Heart left ventricle (tissue), 16 donors: ENCODE results near the gene NHLRC2. TPM values are rescaled to one million over a fixed set of nuclear protein-coding genes. Genes with fewer than 3 reads are reported as not detected.
A peak's percentile ranks its signal among the peaks of the same experiment; 100 is the strongest.

Experiments used
- ATAC-seq, 4 donors: fragments of 200-7000 bp; cut with Tn5 transposase; one replicate each; pipeline ENCODE4 v1.9.1; 2020 to 2022; ENCODE audit warnings: moderate library complexity in 4 of 4, mild to moderate bottlenecking in 3 of 4, moderate number of reproducible peaks in 1 of 4
- DNase-seq, 5 donors: peaks; one replicate each; pipeline ENCODE4 v3.0.0-alpha.2; 2020
- H3K27ac ChIP-seq, 12 donors: fragments of 200-600 bp; sonication (generic) in 4 of 12; one replicate each; pipeline versions ENCODE4 v1.5.0 to v1.8.0; 2016 to 2022; ENCODE audit warnings: mild to moderate bottlenecking in 2 of 12
- H3K27me3 ChIP-seq, 9 donors: fragments of 200-600 bp; sonication (generic) in 2 of 9; one replicate each; pipeline versions ENCODE4 v1.5.1 to v1.8.0; 2016 to 2022; ENCODE audit warnings: mild to moderate bottlenecking in 3 of 9
- H3K36me3 ChIP-seq, 9 donors: fragments of 200-600 bp; sonication (generic) in 2 of 9; one replicate each; pipeline versions ENCODE4 v1.5.0 to v1.8.0; 2018 to 2022; ENCODE audit warnings: mild to moderate bottlenecking in 2 of 9
- H3K4me1 ChIP-seq, 12 donors: fragments of 200-600 bp; sonication (generic) in 4 of 12; one replicate each; pipeline versions ENCODE4 v1.5.0 to v1.8.0; 2016 to 2022; ENCODE audit warnings: mild to moderate bottlenecking in 3 of 12
- H3K4me3 ChIP-seq, 12 donors: fragments of 200-600 bp; sonication (generic) in 4 of 12; one replicate each; pipeline versions ENCODE4 v1.5.0 to v1.8.0; 2017 to 2022; ENCODE audit warnings: mild to moderate bottlenecking in 9 of 12, moderate library complexity in 4 of 12
- H3K9me3 ChIP-seq, 12 donors: fragments of 200-600 bp; sonication (generic) in 4 of 12; one replicate each; pipeline versions ENCODE4 v1.5.0 to v1.8.0; 2016 to 2022; ENCODE audit warnings: mild to moderate bottlenecking in 1 of 12
- CTCF ChIP-seq, 12 donors: fragments of 200-600 bp; sonication (generic) in 4 of 12; IDR thresholded peaks; one replicate each; pipeline versions ENCODE4 v1.5.0 to v1.8.0; 2018 to 2022; ENCODE audit warnings: antibody characterized with exemption in 12 of 12, mild to moderate bottlenecking in 5 of 12
- POLR2A ChIP-seq, 2 donors: fragments of 450-650 bp; IDR thresholded peaks; one replicate each; pipeline ENCODE4 v1.6.1; 2017; ENCODE audit warnings: antibody characterized with exemption in 2 of 2, mild to moderate bottlenecking in 2 of 2, moderate library complexity in 2 of 2
- WGBS, 4 donors: extraction: QIAGEN DNeasy Blood & Tissue Kit in 2 of 4; methylation state at CpG; one replicate each; pipeline versions ENCODE4 v1.1.5 to v1.1.7; 2013 to 2018; 5-methylcytosine and 5-hydroxymethylcytosine counted together
- intact Hi-C, 10 donors: fragments of 100-400 bp; cut with DNase I; formaldehyde crosslinking; loops; one replicate each; pipeline versions ENCODE4 v1.11.1 to v1.14.2; 2022
- polyA plus RNA-seq, 2 donors: library from polyadenylated mRNA; stranded (reverse); fragments of 200-250 nt; gene quantifications; one replicate each; pipeline ENCODE4 v1.2.3, GENCODE V29; 2013
- total RNA-seq, 9 donors: library from RNA; depleted of rRNA in 2 of 9; stranded (reverse); fragments of >200 nt in 2 of 9; fragmentation: NEBNext Ultra II Directional in 3 of 9; extraction: Animal tissue kit (Norgen Biotek cat#: 25700) in 3 of 9; gene quantifications; one replicate each; pipeline versions ENCODE4 v1.1.0 to v1.2.4, GENCODE V29; 2016 to 2023
- donor health status: ischemic (EF 13 %, LVEDD 7.1; RV severe dilation, severe dysfunction).
- donor health status: healthy with polysubstance abuse.
- donor health status: DM: no; HTN: yes; CAD: no.
- donor health status: DM: no; HTN: no; CAD: no.
- donor health status: ischemic (EF 25% LVEDD 6.9; RV normal size, moderate dysfunction).
- donor health status: ischemic (EF 25% LVEDD 5.7; RV mildly dilated, moderate dysfunction).
- donor health status: healthy.
- donor health status: DM: yes; HTN: yes; CAD: no.
- donor health status: ischemic (EF 35%, LVEDD 5.7; RV mildly dilated, moderate dysfunction).
- donor health status: nonischemic (EF 11% LVEDD 7.7; RV severe dilation, severe dysfunction).
- donor health status: DM: yes; HTN: yes; CAD: no.
- donor health status: PGD.
- donor health status: ischemic (EF 29% LVEDD 5.4; RV normal size, mild dysfunction).
- donor health status: nonischemic (EF 23%, LVEDD 6.1; RV moderate dilation, normal function).

The NHLRC2 gene
- total and polyA plus RNA-seq, 11 donors = 13.0 to 105 (median 76.1) TPM

GRCh38 chr10:113958631-113959382 is 104.3 kb downstream of the NHLRC2 start:
- no peaks in the 10 kb centered on the region for H3K27me3 ChIP-seq
- H3K9me3 ChIP-seq = peaks cover 0 to 3% (median 0%) of the 10 kb centered on the region in 12 donors
- H3K36me3 ChIP-seq = no peaks in the 10 kb centered on the region
- peak overlapping the region in 7 of 12 donors; percentile 12 to 64 (median 24) for H3K27ac ChIP-seq
- no peak overlapping the region for H3K4me3 ChIP-seq
- ATAC-seq (peak; percentile 62 to 92 (median 86)), DNase-seq (peak in 3 of 5 donors; percentile 37 to 52 (median 37))
- 69 to 72% (median 71%) methylated on average over 7 to 11 of the region's 11 CpGs for WGBS, 4 donors
- intact Hi-C loops = no loop called here
- no peak for TF ChIP-seq POLR2A (IDR thresholded peaks at IDR 0.05)
- TF ChIP-seq CTCF (IDR thresholded peaks at IDR 0.05) = no peak
- peaks cover 0 to 28% (median 7%) of the 10 kb centered on the region in 12 donors for H3K4me1 ChIP-seq

GRCh38 chr10:113959383-113959760 is 104.9 kb downstream of the NHLRC2 start:
- ATAC-seq (peak; percentile 10 to 41 (median 35)), DNase-seq (no peak)
- TF ChIP-seq POLR2A (IDR thresholded peaks at IDR 0.05) (no peak), CTCF (IDR thresholded peaks at IDR 0.05) (no peak)
- WGBS, 4 donors = 68 to 89% (median 84%) methylated on average over 6 of the region's 6 CpGs
- H3K36me3 ChIP-seq = no peaks in the 10 kb centered on the region
- H3K27me3 ChIP-seq = no peaks in the 10 kb centered on the region
- H3K9me3 ChIP-seq = no peaks in the 10 kb centered on the region
- H3K4me1 ChIP-seq = peaks cover 0 to 28% (median 7%) of the 10 kb centered on the region in 12 donors
- H3K4me3 ChIP-seq = no peak overlapping the region
- intact Hi-C loops = no loop called here
- H3K27ac ChIP-seq = peak overlapping the region in 1 of 12 donors; percentile 64

DNA sequence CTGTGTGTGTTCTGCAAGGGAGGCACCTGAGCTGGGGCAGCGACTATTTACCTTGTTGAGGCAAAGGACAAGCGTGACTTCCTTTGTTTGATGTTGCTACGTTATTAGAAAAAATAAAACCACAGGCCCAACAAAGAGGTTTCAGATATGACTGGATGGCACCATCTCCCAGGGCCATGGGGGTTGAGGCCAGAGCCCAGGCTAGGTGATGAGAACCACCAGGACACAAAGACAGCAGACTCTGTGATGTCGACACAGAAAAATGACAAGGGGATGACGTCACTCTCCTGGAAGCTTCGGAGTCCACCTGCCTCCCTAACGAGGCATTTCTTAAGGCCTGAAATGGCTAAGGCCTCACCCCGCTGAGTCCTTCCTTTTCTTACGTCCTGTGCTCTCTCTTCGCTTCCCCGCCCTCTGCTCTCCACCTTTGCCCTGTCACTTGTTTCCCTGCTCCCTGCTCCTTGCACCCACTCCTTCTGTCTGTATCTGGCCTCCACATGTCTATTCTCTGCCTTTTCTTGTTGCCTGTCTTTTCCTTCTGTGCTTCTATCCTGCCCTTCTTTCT is 106.2 kb downstream of the NHLRC2 start:
- intact Hi-C loops = no loop called here
- 77 to 87% (median 81%) methylated on average over 11 of the region's 11 CpGs for WGBS, 4 donors
- Histone ChIP-seq H3K27ac (peak overlapping the region in 1 of 12 donors; percentile 21), H3K4me1 (peaks cover 0 to 39% (median 7%) of the 10 kb centered on the region in 12 donors), H3K4me3 (no peak overlapping the region), H3K27me3 (no peaks in the 10 kb centered on the region), H3K9me3 (no peaks in the 10 kb centered on the region), H3K36me3 (no peaks in the 10 kb centered on the region)
- DNase-seq (no peak), ATAC-seq (no peak)
- TF ChIP-seq CTCF (IDR thresholded peaks at IDR 0.05) (no peak), POLR2A (IDR thresholded peaks at IDR 0.05) (no peak)

GRCh38 chr10:113961182-113962031 is 106.9 kb downstream of the NHLRC2 start:
- ATAC-seq (no peak), DNase-seq (no peak)
- Histone ChIP-seq H3K9me3 (no peaks in the 10 kb centered on the region), H3K4me3 (no peak overlapping the region), H3K27me3 (no peaks in the 10 kb centered on the region), H3K4me1 (peaks cover 0 to 46% (median 7%) of the 10 kb centered on the region in 12 donors), H3K36me3 (no peaks in the 10 kb centered on the region), H3K27ac (peak overlapping the region in 1 of 12 donors; percentile 46)
- no peak for TF ChIP-seq CTCF (IDR thresholded peaks at IDR 0.05)
- no peak for TF ChIP-seq POLR2A (IDR thresholded peaks at IDR 0.05)
- WGBS, 4 donors = 83 to 91% (median 85%) methylated on average over 14 of the region's 14 CpGs
- intact Hi-C loops = no loop called here
